Measurements from ENCODE around the gene BCL2L12.

Gene BCL2L12

DNA sequence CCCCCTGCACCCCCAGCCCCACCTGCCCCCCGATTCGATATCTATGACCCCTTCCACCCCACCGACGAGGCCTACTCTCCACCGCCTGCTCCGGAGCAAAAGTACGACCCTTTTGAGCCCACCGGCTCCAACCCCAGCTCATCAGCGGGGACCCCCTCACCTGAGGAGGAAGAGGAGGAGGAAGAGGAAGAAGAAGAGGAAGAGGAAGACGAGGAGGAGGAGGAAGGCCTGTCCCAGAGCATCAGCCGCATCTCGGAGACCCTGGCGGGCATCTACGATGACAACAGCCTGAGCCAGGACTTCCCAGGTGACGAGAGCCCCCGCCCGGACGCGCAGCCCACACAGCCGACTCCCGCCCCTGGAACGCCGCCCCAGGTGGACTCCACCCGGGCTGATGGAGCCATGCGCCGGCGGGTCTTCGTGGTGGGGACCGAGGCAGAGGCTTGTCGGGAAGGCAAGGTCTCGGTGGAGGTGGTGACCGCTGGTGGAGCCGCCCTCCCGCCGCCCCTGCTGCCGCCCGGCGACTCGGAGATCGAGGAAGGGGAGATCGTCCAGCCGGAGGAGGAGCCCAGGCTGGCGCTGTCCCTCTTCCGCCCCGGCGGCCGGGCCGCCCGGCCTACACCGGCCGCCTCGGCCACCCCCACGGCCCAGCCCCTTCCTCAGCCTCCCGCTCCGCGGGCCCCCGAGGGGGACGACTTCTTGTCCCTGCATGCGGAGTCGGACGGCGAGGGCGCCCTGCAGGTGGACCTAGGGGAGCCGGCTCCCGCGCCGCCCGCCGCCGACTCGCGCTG, 14.5 kb upstream of the BCL2L12 start:
- no peak overlapping the region for H3K4me3 ChIP-seq
- DNase-seq (ENCODE audit: low read depth, low spot score), result no peak
- H3K36me3 ChIP-seq (ENCODE audit: insufficient read depth, low read length), result peaks cover 61% of the 10 kb centered on the region; the same call in 1 of the 2 replicates
- H3K9ac ChIP-seq (ENCODE audit: insufficient read length), result no peak overlapping the region
- H3K27ac ChIP-seq, result no peak overlapping the region
- H3K9me3 ChIP-seq (ENCODE audit: low read depth, low read length), result no peaks in the 10 kb centered on the region
- TF ChIP-seq FOXP2 (optimal IDR thresholded peaks at IDR 0.05; ENCODE audit: control extremely low read depth, extremely low read length, insufficient read depth), result no peak
- no peak for TF ChIP-seq EZH2 (IDR thresholded peaks at IDR 0.05)
- no peak for TF ChIP-seq POLR2AphosphoS5 (IDR thresholded peaks at IDR 0.05; ENCODE audit: borderline replicate concordance, low read depth, low read length)

DNA sequence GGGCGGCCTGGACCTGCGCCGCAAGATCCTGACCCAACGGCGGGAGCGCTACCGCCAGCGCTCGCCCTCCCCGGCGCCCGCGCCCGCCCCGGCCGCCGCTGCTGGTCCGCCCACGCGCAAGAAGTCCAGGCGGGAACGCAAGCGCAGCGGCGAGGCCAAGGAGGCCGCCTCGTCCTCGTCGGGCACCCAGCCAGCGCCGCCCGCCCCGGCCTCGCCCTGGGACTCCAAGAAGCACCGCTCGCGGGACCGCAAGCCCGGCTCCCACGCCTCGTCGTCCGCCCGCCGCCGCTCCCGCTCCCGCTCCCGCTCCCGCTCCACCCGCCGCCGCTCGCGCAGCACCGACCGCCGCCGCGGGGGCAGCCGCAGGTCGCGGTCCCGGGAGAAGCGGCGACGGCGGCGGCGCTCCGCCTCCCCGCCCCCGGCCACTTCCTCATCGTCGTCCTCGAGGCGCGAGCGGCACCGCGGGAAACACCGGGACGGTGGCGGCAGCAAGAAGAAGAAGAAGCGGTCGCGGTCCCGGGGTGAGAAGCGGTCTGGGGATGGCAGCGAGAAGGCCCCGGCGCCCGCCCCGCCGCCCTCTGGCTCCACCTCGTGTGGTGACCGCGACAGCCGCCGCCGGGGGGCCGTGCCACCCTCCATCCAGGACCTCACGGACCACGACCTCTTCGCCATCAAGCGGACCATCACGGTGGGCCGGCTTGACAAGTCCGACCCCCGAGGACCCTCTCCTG, 13.7 kb upstream of the BCL2L12 start:
- Histone ChIP-seq H3K9me3 (ENCODE audit: low read depth, low read length) (no peaks in the 10 kb centered on the region), H3K36me3 (ENCODE audit: insufficient read depth, low read length) (peaks cover 60% of the 10 kb centered on the region; the same call in 1 of the 2 replicates), H3K4me3 (no peak overlapping the region), H3K27ac (no peak overlapping the region), H3K9ac (ENCODE audit: insufficient read length) (no peak overlapping the region)
- no peak for DNase-seq (ENCODE audit: low read depth, low spot score)
- no peak for TF ChIP-seq POLR2AphosphoS5 (IDR thresholded peaks at IDR 0.05; ENCODE audit: borderline replicate concordance, low read depth, low read length)
- no peak for TF ChIP-seq FOXP2 (optimal IDR thresholded peaks at IDR 0.05; ENCODE audit: control extremely low read depth, extremely low read length, insufficient read depth)
- no peak for TF ChIP-seq EZH2 (IDR thresholded peaks at IDR 0.05)

DNA sequence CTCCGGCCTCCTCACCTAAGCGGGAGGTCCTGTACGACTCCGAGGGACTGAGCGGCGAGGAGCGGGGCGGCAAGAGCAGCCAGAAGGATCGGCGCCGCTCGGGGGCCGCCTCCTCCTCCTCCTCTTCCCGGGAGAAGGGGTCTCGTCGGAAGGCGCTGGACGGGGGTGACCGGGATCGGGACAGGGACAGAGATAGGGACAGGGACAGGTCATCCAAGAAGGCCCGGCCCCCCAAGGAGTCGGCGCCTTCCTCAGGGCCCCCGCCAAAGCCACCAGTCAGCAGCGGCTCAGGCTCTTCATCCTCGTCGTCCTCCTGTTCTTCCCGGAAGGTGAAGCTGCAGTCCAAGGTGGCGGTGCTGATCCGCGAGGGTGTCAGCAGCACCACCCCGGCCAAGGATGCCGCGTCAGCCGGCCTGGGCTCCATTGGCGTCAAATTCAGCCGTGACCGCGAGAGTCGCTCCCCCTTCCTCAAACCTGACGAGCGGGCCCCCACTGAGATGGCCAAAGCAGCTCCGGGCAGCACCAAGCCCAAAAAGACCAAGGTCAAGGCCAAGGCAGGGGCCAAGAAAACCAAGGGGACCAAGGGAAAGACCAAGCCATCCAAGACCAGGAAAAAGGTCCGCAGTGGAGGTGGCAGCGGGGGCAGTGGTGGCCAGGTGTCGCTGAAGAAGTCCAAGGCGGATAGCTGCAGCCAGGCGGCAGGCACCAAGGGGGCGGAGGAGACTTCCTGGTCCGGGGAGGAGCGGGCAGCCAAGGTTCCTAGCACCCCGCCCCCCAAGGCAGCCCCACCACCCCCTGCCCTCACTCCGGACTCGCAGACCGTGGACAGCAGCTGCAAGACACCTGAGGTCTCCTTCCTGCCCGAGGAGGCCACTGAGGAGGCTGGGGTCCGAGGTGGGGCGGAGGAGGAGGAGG, 12.9 kb upstream of the BCL2L12 start:
- DNase-seq (ENCODE audit: low read depth, low spot score), result no peak
- no peak overlapping the region for H3K9ac ChIP-seq (ENCODE audit: insufficient read length)
- no peak for TF ChIP-seq FOXP2 (optimal IDR thresholded peaks at IDR 0.05; ENCODE audit: control extremely low read depth, extremely low read length, insufficient read depth)
- TF ChIP-seq POLR2AphosphoS5 (IDR thresholded peaks at IDR 0.05; ENCODE audit: borderline replicate concordance, low read depth, low read length), result no peak
- no peak for TF ChIP-seq EZH2 (IDR thresholded peaks at IDR 0.05)
- no peak overlapping the region for H3K27ac ChIP-seq
- no peak overlapping the region for H3K4me3 ChIP-seq
- H3K9me3 ChIP-seq (ENCODE audit: low read depth, low read length), result no peaks in the 10 kb centered on the region
- H3K36me3 ChIP-seq (ENCODE audit: insufficient read depth, low read length), result peaks cover 59% of the 10 kb centered on the region; the same call in 1 of the 2 replicates

DNA sequence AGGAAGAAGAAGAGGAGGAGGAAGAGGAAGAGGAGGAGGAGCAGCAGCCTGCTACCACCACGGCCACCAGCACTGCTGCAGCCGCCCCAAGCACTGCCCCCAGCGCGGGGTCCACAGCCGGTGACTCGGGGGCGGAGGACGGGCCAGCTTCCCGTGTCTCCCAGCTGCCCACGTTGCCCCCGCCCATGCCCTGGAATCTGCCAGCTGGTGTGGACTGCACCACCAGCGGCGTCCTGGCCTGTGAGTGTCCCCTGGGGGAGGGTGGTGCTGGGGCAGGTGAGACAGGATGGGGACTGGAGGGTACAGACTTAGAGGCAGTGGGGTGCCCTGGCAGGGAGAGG, 12.3 kb upstream of the BCL2L12 start:
- Histone ChIP-seq H3K9ac (ENCODE audit: insufficient read length) (no peak overlapping the region), H3K9me3 (ENCODE audit: low read depth, low read length) (no peaks in the 10 kb centered on the region), H3K4me3 (no peak overlapping the region), H3K36me3 (ENCODE audit: insufficient read depth, low read length) (peaks cover 65% of the 10 kb centered on the region), H3K27ac (no peak overlapping the region)
- TF ChIP-seq EZH2 (IDR thresholded peaks at IDR 0.05), result no peak
- no peak for TF ChIP-seq FOXP2 (optimal IDR thresholded peaks at IDR 0.05; ENCODE audit: control extremely low read depth, extremely low read length, insufficient read depth)
- TF ChIP-seq POLR2AphosphoS5 (IDR thresholded peaks at IDR 0.05; ENCODE audit: borderline replicate concordance, low read depth, low read length), result no peak
- no peak for DNase-seq (ENCODE audit: low read depth, low spot score)

DNA sequence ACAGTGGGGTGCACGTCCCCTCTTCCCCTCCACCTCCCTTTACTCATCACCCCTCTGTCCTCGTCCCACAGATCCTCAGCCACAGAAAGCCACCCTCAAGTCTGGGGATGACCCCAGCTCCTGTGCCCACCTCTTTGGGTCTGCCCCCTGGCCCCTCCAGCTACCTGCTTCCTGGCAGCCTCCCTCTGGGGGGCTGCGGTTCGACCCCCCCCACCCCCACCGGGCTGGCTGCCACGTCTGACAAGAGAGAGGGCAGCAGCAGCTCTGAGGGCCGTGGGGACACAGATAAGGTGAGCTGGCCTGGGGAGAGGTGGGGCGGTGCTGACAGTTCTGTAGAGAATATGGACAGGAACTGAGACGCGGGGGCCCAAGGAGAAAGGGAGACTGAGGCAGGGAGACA, 11.2 kb upstream of the BCL2L12 start:
- Histone ChIP-seq H3K4me3 (no peak overlapping the region), H3K9me3 (ENCODE audit: low read depth, low read length) (no peaks in the 10 kb centered on the region), H3K27ac (no peak overlapping the region), H3K36me3 (ENCODE audit: insufficient read depth, low read length) (peaks cover 73% of the 10 kb centered on the region), H3K9ac (ENCODE audit: insufficient read length) (no peak overlapping the region)
- TF ChIP-seq EZH2 (IDR thresholded peaks at IDR 0.05) (no peak), POLR2AphosphoS5 (IDR thresholded peaks at IDR 0.05; ENCODE audit: borderline replicate concordance, low read depth, low read length) (no peak), FOXP2 (optimal IDR thresholded peaks at IDR 0.05; ENCODE audit: control extremely low read depth, extremely low read length, insufficient read depth) (no peak)
- no peak for DNase-seq (ENCODE audit: low read depth, low spot score)

DNA sequence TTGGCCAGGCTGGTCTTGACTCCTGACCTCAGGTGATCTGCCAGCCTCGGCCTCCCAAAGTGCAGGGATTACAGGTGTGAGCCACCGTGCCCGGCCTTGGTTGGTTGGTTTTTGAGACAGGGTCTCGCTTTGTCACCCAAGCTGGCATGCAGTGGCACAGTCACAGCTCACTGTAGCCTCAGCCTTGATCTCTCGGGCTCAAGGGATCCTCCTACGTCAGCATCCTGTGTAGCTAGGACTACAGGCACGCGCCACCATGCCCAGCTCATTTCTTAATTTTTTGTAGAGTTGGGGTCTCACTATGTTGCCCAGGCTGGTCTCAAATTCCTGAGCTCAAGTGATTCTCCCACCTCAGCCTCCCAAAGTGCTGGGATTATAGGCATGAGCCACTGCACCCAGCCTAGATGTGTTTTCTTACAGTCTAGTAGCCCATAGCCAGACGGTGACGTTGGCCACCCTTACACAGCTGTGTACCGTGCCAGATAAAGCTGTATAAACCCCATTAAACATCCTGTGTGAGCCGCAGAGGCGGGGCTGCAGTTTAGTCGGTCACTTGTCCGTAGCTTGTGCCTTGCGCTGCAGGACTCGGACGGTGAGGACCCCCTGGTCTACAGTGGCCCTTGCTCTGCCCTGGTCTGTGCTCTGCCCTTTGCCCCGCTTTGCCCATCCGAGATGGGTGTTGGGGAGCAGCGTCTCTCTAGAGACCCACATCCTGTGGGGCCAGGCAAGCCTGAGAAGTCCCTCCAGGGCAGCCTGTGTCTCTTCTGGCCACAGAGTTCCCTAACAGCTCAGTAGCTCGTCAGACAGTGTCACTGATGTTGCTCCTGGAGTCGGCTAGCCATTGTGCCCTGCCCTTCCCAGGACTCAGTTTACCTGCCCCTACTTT, 9.9 kb upstream of the BCL2L12 start:
- H3K27ac ChIP-seq, result no peak overlapping the region
- TF ChIP-seq EZH2 (IDR thresholded peaks at IDR 0.05), result no peak
- no peak for TF ChIP-seq FOXP2 (optimal IDR thresholded peaks at IDR 0.05; ENCODE audit: control extremely low read depth, extremely low read length, insufficient read depth)
- TF ChIP-seq POLR2AphosphoS5 (IDR thresholded peaks at IDR 0.05; ENCODE audit: borderline replicate concordance, low read depth, low read length), result no peak
- no peaks in the 10 kb centered on the region for H3K9me3 ChIP-seq (ENCODE audit: low read depth, low read length)
- H3K36me3 ChIP-seq (ENCODE audit: insufficient read depth, low read length), result peaks cover 75% of the 10 kb centered on the region
- no peak overlapping the region for H3K4me3 ChIP-seq
- no peak overlapping the region for H3K9ac ChIP-seq (ENCODE audit: insufficient read length)
- DNase-seq (ENCODE audit: low read depth, low spot score), result no peak

DNA sequence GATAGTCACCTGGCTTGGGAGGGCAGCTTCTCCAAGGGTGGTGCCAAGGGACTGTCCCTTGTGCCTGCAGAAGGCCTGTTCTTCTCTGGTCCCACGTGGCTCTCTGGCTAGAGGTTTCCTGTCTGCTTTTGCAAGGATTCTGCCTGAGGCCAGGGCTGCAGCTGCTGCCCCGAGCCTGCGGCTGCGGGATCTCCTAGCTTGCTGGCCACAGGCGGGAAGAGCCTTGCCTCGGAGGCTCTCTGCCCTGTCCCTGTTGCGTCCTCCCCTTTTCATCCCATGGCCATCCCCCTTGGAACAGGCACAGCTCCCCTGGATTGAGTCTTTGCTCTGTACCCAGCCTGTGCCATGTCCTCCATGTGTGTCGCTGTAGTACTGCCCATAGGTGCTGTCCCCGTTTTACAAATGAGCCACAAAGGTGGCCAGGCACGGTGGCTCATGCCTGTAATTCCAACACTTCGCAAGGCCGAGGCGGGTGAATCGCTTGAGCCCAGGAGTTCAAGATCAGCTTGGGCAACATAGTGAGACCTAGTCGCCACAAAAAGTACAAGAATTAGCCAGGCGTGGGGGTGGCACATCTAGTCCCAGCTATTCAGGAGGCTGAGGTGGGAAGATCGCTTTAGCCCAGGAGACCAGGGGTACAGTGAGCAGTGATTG, 9.2 kb upstream of the BCL2L12 start:
- Histone ChIP-seq H3K9ac (ENCODE audit: insufficient read length) (no peak overlapping the region), H3K27ac (no peak overlapping the region), H3K4me3 (no peak overlapping the region), H3K9me3 (ENCODE audit: low read depth, low read length) (no peaks in the 10 kb centered on the region), H3K36me3 (ENCODE audit: insufficient read depth, low read length) (peaks cover 76% of the 10 kb centered on the region)
- DNase-seq (ENCODE audit: low read depth, low spot score), result no peak
- no peak for TF ChIP-seq FOXP2 (optimal IDR thresholded peaks at IDR 0.05; ENCODE audit: control extremely low read depth, extremely low read length, insufficient read depth)
- TF ChIP-seq POLR2AphosphoS5 (IDR thresholded peaks at IDR 0.05; ENCODE audit: borderline replicate concordance, low read depth, low read length), result no peak
- TF ChIP-seq EZH2 (IDR thresholded peaks at IDR 0.05), result no peak

Data from SK-N-MC (cell line).